GM12891 (cell line): Measurements from ENCODE around the gene CAMKMT.

ENCODE experiments used
- POLR2A ChIP-seq: IDR thresholded peaks from 2 replicates; pipeline ENCODE4 v1.6.1; 2011; ENCODE audit warnings: low read depth, low read length, control low read depth
- POLR2AphosphoS5 ChIP-seq: IDR thresholded peaks from 2 replicates; pipeline ENCODE4 v1.6.1; 2011; ENCODE audit warnings: low read depth, low read length, control low read depth
- POU2F2 ChIP-seq: IDR thresholded peaks from 2 replicates; pipeline ENCODE4 v1.6.1; 2011; ENCODE audit warnings: low read depth, mild to moderate bottlenecking, control low read depth, low read length, moderate library complexity
- SPI1 ChIP-seq: IDR thresholded peaks from 2 replicates; pipeline ENCODE4 v1.6.1; 2011; ENCODE audit warnings: low read depth, low read length, control low read depth
- TAF1 ChIP-seq: IDR thresholded peaks from 2 replicates; pipeline ENCODE4 v1.6.1; 2011; ENCODE audit warnings: low read depth, low read length, control low read depth

GRCh38 chr2:44799105-44799504 is 437.4 kb downstream of the CAMKMT start:
- TF ChIP-seq POLR2A, result no peak
- TF ChIP-seq POLR2AphosphoS5, result no peak
- TF ChIP-seq TAF1, result no peak
- TF ChIP-seq SPI1, result no peak
- no peak for TF ChIP-seq POU2F2
